K562 (cell line): ENCODE data around the gene ACOX1. TPM values are rescaled to one million over a fixed set of nuclear protein-coding genes. Genes with fewer than 3 reads are reported as not detected.

Experiments used
- AFF4 ChIP-seq: sonication (generic); formaldehyde crosslinking; IDR thresholded peaks from 2 replicates; pipeline ENCODE4 v1.8.0; 2023; ENCODE audit warnings: mild to moderate bottlenecking, missing genetic modification reagents
- BACH1 ChIP-seq: fragments of 200-800 bp; sonication (Bioruptor generic); IDR thresholded peaks from 2 replicates; pipeline ENCODE4 v1.6.1; 2016; ENCODE audit warnings: missing genetic modification characterization, missing compliant biosample characterization
- DPF2 ChIP-seq: fragments of 450-650 bp; IDR thresholded peaks from 2 replicates; pipeline ENCODE4 v1.6.1; 2016
- E2F8 ChIP-seq: fragments of 450-650 bp; IDR thresholded peaks from 2 replicates; pipeline ENCODE4 v1.7.1; 2018; ENCODE audit warnings: mild to moderate bottlenecking, low read depth; ENCODE audit not compliant: partially characterized antibody
- MLLT1 ChIP-seq, 2 experiments: fragments of 450-650 bp; IDR thresholded peaks; 2 replicates each; pipeline ENCODE4 v1.6.1; 2016
- NCOA2 ChIP-seq, 2 experiments: fragments of 450-650 bp; IDR thresholded peaks; 2 replicates each; pipeline ENCODE4 v1.6.1; 2018; ENCODE audit warnings: mild to moderate bottlenecking in 2 of 2, moderate library complexity in 1 of 2; ENCODE audit not compliant: partially characterized antibody in 2 of 2
- SP1 ChIP-seq: sonication (generic); formaldehyde crosslinking; IDR thresholded peaks from 2 replicates; pipeline ENCODE4 v1.8.1; 2022; ENCODE audit warnings: mild to moderate bottlenecking, missing genetic modification reagents
- TARDBP ChIP-seq: fragments of 450-650 bp; IDR thresholded peaks from 2 replicates; pipeline ENCODE4 v1.6.1; 2016
- ZNF324 ChIP-seq: fragments of 250-450 bp; sonication (Bioruptor Pico); IDR thresholded peaks from 2 replicates; pipeline ENCODE4 v1.4.0; 2020; ENCODE audit warnings: mild to moderate bottlenecking
- polyA plus RNA-seq, 8 experiments: library from polyadenylated mRNA; depleted of rRNA in 4 of 8; stranded (reverse) in 5 of 8; unstranded in 3 of 8; fragments of >200 nt; fragmentation: Nextera tagmentation in 2 of 8; fragmentation: Illumina TruSeq in 1 of 8; extraction: Ambion mirVana in 2 of 8; extraction: Trizol in 1 of 8; gene quantifications; 2 replicates each; pipeline versions ENCODE4 v1.2.1 to v1.2.3, GENCODE V29; 2011 to 2014; ENCODE audit warnings: inconsistent platforms in 1 of 8, missing spikeins in 1 of 8
- total RNA-seq, 7 experiments: library from RNA; depleted of rRNA in 6 of 7; stranded (reverse); fragments of >200 nt in 6 of 7; fragmentation: Illumina TruSeq in 2 of 7; extraction: Trizol in 2 of 7; gene quantifications; 2 replicates each; pipeline versions ENCODE4 v1.2.1 to v1.2.3, GENCODE V29; 2011 to 2021; ENCODE audit warnings: low replicate concordance in 1 of 7

ACOX1 gene
- total and polyA plus RNA-seq, 9 of the 15 experiments (the other 6 are each of a cell fraction or from before 2014, with no cell fraction given): 7.8 to 24.1 (median 14.5) TPM

- TF ChIP-seq MLLT1 (IDR thresholded peaks at IDR 0.05): peak in 1 of 2 experiments; percentile 61; a peak in 1 of 4 replicates
- TF ChIP-seq E2F8: peak; percentile 21
- TF ChIP-seq AFF4 (CRISPR knock-in tag): peak; percentile 98
- no peak for TF ChIP-seq BACH1 (tag)
- TF ChIP-seq NCOA2 (IDR thresholded peaks at IDR 0.05; ENCODE audit: partially characterized antibody in 2 of 2): no peak
- TF ChIP-seq SP1: peak; percentile 99
- peak; percentile 91 for TF ChIP-seq TARDBP
- TF ChIP-seq ZNF324: no peak
- no peak for TF ChIP-seq DPF2
Observed at GRCh38 chr17:75904749-75905521, 74.0 kb downstream of the ACOX1 start, which contains the start of gene MRPL38 (continued).
